Muscle of arm (tissue), 12 donors: Measurements from ENCODE around the gene AKAP8L. TPM values are rescaled to one million over a fixed set of nuclear protein-coding genes. Genes with fewer than 3 reads are reported as not detected.
"Not testable (repeated sequence)": the region's sequence is repeated elsewhere in the genome, so short reads cannot be mapped to it uniquely, and the experiment has no call there.

Experiments
- DNase-seq: peaks from one replicate; pipeline ENCODE4 v3.0.0-alpha.2; 2013
- polyA plus RNA-seq, 12 donors: library from polyadenylated mRNA; unstranded; fragments of 120-200 nt; gene quantifications; one replicate each; pipeline ENCODE4 v1.2.1, GENCODE V29; 2013; ENCODE audit not compliant: insufficient read length in 12 of 12

Gene AKAP8L
- polyA plus RNA-seq, 12 donors = 51.0 to 97.8 (median 76.5) TPM; not detected in 1

DNA sequence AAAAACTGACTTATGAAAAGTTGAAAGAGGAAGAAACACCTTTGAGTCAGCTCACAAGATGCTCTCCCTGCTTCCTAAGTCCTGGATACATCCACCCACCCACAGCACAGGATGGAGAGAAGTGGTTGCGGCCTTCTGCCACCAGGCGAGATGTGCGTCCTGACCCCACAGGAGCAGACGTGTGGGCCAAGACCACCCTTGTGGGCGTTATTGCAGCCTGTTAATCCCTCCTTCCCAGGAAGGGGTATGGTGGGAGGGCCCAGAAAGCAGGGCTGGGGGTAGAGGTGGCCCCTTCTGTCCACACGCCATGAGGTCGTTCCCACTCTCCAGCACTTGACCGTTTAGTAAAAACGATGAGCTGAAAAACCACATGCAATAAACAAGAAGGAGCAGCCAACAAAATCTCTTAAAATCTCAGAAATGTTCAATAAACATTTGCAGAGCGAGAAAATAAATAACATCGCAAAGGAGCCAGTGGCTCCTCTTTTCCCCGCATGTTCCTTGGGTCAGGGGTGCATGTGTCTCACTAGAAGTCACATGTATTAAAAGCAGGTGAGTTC lies 2.4 kb upstream of the AKAP8L start:
- DNase-seq = no peak

DNA sequence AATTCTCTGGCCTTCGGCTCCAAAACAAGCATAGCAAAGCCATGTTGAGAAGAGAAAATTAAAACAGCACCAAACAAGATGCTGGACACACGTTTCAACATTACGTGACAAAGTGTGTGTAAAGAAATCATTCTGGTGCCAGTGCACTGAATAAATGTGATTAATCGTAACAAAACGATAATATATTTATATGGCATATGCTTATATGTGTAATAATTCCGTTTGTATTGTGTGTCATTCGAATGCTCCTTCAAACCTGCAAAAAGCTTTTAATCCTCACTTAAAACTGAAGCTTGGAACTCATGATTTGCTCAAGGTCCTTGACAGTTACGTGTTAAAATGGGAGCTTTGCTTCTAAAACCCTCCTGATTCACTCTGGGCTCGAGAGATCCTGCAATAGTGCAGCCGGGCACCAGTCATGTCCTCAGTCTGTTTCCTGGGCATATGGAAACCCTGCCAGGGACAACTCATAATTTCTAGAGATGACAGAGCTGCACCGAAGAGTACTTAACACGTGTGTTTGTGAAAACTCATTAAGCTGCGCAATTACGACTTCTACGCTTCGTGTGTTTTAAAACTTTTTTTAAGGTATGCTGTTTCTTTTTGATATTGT lies 731 bp upstream of the AKAP8L start:
- DNase-seq = no peak

DNA sequence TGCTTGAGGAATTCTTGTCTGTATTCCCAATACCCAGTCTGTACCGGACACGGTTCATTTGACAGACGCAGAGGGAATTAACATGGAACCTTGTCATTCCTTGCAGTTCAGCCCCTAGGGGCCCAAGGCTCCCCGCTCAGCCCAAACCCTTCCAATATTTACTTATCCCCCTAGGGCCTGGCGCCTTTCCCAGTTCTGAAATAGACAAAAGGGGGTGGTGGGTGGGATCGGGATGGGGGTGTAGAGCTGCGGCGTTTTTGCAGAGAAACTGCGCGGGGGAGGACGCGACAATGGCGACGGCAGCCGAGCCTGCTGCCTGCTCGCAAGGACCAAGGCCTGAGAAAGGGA lies 583 bp downstream of the AKAP8L start:
- no peak for DNase-seq

DNA sequence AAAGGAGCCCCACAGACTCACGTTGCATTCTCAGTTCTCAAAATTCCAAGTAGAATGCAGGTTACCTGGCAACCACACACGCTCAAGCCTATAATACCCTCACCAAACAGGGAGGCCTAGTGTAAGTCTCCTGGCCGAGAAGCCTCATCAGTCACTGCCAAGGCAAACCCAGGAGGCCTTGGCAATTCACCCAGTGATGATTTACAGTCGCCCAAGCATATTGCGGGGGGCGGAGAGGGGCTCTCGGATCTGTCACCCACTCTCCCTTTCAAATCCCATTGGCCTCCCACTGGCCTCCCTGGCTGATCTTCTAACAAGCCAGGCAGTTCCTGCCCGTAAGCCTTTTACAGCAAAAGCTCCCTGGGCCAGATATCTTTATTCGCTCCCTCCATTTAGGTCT lies 1.1 kb downstream of the AKAP8L start:
- no peak for DNase-seq

DNA sequence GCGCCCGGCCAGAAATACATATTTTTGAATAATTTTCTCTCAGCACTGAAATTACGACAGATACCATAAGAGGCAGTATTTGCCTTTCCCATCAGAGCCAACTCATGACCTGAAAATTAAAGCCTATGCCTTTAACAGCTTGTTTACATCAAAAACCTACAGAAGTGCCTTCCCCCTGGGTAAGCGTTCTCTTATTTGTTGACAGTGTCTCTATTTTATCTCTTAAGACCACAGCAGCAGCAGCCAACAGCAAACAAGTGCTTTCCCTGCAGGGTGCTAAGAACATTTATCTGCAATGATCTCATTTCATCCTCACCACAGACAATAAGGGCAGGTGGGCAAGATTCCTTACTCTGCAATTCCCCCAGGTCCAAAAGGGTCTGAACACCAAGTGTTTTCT lies 6.0 kb downstream of the AKAP8L start:
- DNase-seq = no peak

DNA sequence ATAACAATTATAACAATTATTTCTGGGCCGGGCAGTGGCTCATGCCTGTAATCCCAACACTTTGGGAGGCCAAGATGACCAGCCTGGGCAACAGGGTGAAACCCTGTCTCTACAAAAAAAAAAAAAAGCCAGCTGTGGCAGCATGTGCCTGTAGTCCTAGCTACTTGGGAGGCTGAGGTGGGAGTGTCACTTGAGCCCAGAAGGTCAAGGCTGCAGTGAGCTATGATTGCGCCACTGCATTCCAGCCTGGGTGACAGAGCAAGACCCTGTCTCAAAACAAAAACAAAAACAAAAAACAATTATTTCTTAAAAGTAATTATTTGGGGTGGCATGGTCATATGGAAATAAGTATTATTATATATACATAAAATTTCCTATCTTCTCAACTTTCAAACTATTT lies 7.4 kb downstream of the AKAP8L start:
- DNase-seq = not testable (repeated sequence)

DNA sequence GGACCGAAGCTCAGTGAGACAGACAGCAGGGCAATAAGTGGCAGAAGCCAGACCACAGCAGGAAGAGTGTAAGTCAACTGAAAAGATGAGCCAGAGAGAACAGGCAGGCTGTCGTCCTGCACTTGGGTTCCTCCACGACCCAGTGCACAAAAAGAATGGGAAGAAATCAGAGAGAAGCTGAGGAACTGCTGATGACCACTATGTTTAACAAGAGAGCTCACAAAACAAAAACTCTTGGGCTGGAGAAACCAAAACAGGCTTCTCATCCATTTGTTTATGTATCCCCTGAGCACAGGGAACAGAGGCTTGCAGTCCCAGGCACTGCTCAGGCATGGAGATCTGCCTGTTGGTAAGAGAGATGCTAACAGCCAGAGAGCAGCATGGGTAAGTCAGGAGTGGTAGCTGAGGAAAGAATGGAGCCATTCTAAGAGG lies 14.0 kb downstream of the AKAP8L start:
- DNase-seq = no peak

DNA sequence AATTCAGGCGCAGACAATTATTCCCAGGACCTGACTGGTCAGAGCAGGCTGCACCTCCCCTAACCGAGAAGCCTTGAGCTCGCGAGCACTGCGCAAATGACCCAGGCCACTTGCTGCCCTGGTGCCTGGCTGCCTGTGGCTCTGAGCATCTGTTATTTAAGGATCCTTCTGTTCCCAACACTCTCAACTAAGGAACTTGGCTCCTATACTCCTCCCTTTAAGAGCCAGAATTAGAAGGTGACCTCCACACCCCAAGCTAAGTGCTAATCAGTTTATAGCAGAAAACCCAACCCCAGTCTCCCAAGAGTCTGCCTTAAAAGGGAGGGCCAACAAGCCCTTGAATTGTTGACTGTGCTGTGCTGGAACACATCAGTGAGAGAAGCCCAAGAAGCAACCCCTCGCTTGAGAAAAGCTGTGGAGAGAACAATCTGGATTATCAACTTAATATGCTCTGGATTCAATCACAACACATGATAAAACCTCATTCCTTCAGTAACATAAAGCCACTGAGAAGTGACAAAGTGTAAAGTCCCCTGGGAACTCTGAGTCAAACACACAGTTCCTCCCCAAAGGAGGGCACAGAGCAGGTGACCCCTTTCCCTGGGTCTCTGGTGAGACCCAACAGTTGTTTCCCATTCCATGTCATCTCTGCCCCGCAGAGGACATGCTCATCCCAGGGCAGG lies 14.6 kb downstream of the AKAP8L start:
- DNase-seq = no peak

DNA sequence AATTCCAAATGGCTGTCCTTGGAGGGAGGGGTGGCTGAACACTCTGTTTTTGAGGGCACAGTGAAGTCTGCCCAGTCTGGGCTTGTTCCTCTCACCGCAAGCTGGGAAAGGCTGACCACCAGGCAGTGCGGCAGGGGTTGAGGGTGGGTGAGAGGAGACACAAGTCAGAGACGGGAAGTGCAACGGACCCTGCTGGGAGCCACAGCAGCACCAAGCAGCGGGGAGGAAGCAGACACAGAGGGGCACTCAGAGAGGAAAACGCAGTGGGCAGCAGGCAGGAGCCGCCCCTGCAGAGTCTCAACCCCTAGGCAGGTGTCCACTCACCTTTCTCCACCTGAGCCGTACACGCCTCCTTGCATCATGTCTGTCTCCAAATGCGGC lies 15.6 kb downstream of the AKAP8L start:
- DNase-seq = no peak

DNA sequence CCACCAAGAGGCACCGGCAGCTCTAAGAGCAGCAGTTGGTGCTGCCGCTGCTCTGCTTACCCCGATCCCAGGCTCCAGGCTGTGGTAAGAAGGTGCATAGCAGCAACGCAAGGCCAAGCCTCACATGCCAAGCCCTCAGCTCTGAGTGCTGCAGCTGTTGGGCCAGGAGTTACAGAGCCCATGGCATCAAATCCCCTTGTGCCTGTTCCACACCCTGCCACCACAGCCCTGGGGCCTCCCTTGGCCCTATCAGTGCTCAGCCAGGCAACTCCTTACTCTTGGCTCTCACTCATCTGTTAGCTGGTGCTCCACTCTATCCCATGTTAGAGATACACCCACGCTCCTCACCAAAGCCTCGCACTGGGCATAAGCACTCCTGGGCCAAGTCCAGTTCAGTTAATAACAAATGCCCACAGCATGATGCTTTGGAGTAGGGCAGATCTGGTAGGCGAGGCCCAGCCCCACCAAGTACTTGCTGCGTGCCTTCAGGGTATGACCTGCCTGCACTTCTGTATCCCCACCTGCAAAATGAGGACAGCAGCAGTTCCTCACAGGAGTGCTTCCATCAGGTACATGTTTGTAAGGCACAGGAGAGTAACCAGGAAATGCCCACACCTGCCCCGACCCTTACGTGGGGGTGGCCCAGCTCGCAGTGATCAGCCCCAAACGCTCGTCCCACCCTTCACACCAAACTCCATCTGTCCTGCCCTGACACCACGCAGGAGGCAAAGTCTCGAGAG lies 16.2 kb downstream of the AKAP8L start:
- no peak for DNase-seq

DNA sequence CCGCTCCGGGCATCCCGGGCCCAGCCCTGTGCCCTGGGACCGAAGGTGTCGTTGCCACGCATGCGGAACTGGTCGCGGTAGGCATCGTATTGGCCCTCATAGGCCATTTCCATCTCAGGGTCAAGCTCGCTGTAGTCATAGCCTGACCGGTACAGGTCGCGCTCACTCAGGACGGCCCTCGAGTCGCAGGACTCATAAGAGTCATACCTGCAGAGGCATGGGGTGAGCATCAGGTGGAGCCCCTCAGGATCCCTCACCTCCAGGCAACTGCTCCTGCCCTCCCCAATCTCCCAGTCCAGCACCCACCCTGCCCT lies 17.4 kb downstream of the AKAP8L start:
- no peak for DNase-seq

DNA sequence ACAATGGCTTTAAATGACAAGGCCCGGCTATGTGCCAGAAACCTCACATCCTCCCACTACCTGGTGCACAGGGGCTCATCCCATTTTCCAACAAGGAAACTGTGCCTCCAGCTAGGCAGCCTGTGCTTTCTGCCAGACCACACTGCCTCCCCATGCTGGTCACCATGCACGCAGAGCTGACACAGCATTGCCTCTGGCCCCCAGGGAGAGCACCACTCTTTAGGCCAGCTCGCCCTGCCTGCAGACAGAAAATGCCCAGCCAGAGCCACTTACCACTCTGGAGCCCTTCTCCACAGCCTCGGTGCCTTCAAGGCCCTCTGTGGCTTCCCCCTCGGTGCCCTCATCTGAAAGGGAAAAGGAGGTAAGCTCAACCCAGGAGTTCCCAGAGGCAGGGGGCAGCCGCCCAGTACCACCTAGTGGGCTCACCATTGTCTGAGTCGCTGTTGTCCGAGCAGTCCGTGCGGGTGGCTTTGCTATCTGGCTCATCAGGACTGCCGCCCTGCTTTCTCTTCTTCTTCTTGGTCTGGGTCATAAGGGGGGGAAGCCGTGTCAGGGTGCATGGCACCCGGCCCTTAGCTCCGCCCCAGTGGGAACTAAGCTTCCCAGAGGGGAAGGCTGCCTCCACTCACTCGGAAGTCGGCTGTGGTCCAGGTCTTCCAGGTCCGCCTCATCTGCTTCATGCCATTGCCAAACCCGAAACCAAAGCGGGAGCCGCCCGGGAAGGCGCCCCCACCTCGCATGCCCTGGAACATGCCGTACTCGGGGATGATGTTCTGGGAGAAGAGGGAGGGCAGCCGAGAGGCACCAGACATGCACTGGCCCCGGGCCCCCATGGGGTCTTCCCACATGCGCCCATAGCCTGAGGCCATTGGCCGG lies 18.0 kb downstream of the AKAP8L start:
- no peak for DNase-seq

DNA sequence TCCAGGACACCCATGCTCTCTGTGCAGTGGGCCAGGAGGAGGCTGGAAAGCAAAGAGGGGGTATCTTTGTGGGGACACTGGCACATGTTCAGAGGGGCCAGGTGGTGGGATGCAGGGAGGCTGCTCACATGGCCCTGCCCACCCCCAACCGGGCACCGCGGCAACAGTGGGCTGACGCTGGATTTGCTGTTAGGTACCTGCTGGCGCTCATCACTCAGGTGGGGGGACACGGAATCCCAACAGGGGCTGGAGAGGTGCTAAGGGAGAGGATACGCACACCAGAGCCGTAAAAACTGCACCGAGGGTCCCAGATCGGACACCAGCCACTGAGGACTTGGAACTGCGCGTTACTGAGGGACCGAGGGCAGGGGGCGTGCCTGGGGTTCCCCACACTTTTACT lies 19.2 kb downstream of the AKAP8L start:
- DNase-seq = no peak

DNA sequence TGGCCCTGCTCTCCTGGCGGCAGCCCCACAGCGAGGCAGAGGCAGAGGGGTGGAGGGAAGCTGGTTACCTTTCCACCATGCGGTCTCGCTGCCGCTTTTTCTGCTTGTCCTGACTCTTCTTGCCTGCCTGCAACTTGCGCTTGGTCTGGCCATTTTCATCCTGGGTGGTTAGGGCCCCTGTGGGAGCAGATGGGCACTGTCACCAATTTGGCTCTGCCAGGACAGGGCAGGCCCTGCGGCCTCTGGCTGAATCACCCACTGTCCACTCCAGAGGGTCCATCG lies 19.6 kb downstream of the AKAP8L start:
- DNase-seq = no peak

DNA sequence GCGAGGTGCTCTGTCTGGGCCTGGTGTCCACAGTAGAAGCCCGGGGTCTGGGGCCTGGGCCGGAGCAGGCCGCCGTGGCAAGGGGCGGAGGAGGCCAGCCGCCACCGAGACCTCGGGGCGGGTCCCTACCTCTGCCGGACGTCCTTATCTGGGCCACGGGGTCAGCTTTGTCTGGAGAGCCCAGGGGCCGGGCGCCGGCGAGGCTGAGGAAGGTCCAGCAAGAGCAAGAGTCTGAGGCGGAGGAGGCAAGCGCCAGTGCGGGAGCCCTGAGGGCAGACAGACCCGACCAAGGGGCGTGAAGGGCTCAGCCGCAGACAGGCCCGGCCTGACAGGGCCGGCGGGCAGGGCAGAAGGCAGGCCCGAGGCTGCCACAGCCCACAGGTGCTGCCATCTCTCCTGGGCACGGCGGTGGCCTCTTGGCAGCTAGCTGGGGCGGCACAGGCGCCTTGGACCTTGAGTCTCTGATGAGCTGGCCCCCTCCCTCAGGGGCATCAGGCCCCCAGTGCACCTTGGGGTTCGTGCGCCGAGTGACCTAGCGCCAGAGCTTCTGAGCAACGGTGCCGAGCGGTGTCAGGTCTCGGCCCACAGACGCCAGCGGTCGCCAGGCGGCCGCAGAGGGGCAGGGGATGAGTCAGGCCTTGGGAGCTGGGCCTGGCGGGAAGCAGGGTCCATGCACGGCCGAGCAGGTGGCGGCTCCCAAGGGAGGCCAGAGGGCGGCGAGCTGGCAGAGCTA lies 20.1 kb downstream of the AKAP8L start:
- DNase-seq = no peak

DNA sequence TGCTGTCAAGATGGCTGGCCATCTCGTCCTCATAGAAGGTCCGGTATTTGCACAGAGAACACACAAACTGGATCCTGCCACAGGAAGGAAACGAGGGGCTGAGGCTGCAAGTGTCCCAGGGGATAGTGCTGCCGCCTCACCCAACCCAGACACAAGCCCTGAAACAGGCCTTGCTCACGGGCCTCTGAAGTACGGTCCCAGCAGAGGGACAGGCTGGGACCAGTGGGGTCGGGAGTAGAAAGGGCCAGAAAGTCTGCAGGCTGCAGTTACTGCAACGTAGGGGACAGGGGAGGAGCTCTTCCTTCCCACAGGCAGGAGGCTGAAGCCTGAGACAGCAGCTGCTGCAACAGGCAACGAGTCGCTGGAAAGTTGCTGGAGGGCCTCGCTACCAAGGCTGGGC lies 21.0 kb downstream of the AKAP8L start:
- DNase-seq = no peak

DNA sequence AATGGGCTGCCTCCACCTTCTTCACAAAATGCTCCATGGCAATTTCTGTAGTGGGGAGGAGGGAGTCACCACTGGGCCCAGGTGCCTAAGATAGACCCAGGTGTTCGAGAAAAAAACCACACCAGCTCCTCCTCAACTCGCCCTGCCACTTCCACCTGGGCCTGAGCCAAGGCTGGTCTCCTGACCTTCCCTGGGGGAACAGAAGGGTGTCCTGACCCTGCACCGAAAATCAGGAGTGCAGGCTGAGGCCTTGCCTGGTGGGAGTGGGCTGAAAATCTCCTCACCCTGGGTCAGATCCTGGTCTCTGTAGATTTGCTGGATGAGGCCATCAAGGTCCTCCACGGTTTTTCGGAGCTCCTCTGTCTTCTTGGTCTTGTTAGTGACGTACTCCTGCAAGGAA lies 21.6 kb downstream of the AKAP8L start:
- DNase-seq = no peak

DNA sequence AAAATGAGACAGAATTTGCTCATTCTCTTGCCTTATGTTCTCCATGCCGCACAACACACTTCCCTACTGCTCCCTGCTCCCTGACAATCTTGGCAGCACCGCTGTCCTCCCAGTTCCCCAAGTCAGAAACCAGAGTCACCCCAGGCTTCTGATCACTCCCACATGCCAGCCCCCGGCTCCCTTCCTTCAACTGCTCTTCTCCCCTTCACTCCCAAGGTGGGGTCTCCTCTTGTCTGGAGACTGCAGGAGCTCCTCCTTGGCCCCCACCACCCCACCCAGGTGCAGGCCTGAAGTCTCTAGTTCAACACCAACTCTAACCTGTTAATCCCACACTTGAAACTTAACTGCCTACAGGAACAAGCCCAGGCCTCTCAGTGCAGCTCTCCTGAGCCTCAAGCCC lies 22.4 kb downstream of the AKAP8L start:
- no peak for DNase-seq

DNA sequence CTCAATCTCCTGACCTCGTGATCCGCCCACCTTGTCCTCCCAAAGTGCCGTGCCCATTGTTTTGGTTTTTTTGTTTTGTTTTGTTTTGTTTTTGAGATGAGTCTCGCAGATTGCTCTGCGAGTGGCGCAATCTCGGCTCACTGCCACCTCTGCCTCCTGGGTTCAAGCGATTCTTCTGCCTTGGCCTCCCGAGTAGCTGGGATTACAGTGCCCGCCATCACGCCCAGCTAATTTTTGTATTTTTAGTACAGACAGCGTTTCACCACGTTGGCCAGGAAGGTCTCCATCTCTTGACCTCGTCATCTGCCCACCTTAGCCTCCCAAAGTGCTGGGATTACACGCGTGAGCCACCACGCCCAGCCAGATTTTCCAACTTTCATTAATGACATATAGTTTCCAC lies 23.5 kb downstream of the AKAP8L start:
- not testable (repeated sequence) for DNase-seq

DNA sequence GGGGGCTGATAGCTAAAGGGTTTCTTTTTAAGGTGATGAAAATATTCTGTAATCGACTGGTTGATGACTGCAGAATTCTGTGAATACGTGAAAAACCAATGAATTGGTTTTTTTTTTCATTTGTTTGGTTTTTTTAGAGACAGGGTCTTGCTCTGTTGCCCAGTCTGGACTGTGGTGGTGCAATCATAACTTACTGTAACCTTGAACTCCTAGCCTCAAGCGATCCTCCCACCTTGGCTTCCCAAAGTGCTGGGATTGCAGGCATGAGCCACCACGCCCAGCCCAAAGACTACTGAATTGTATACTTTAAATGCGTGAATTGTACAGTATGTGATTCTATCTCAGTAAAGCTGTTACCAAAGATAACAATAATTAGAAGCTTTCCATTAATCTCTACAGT lies 24.4 kb downstream of the AKAP8L start:
- DNase-seq = no peak

DNA sequence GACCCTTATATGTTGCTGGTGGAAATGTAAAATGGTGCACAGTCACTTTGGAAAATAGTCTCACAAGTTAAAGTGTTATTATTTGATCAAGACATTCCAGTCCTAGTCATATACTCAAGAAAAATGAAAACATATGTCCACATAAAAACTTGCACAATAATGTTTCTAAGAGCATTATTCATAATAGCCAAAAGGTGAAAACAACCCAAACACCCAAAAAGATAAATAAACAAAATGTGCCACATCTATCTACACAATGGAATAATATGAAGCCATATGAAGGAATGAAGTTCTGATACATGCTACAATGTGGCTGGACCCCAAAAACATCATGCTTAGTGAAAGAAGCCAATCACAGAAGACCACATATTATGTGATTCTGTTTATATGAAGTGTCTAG lies 24.8 kb downstream of the AKAP8L start:
- no peak for DNase-seq

DNA sequence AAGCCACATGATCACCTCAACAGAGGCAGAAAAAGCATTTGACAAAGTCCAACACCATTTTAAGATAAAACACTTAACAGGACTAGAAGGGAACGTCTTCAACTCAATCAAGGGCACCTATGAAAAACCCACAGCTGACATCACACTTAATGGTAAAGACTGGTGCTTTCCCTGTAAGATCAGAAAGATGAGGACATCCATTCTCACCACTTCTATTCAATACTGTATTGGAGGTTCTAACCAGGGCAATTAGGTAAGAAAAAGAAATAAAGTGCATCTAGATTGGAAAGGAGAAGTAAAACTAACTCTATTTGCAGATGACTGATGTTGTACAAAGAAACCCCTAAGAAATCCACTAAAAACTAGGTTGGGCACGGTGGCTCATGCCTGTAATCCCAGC lies 28.0 kb downstream of the AKAP8L start:
- DNase-seq = no peak
